ENCODE data around the gene MICA.

DNA sequence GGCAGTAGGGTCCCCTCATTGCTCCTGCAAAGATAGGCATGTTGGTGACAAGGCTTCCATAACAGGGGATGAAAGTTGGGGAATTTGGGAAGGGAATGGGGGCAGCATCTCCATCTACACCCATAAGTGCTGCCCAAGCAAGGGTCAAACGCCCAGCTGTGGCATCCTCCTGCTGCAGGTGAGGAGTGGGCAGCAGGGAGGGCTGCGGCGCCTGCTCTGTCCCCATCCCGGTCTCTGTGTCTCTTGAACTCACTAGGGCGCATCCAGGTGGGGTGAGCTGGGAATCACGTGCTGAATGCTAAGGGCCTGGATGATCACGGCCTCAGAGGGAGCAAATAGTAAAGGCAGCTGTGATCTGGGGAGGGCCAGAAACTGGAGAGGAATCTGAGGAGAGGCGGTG, 9.1 kb downstream of the MICA start:
- TF ChIP-seq, protein P1, sequence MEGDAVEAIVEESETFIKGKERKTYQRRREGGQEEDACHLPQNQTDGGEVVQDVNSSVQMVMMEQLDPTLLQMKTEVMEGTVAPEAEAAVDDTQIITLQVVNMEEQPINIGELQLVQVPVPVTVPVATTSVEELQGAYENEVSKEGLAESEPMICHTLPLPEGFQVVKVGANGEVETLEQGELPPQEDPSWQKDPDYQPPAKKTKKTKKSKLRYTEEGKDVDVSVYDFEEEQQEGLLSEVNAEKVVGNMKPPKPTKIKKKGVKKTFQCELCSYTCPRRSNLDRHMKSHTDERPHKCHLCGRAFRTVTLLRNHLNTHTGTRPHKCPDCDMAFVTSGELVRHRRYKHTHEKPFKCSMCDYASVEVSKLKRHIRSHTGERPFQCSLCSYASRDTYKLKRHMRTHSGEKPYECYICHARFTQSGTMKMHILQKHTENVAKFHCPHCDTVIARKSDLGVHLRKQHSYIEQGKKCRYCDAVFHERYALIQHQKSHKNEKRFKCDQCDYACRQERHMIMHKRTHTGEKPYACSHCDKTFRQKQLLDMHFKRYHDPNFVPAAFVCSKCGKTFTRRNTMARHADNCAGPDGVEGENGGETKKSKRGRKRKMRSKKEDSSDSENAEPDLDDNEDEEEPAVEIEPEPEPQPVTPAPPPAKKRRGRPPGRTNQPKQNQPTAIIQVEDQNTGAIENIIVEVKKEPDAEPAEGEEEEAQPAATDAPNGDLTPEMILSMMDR (IDR thresholded peaks at IDR 0.05), result no peak
- TF ChIP-seq POLR2A (IDR thresholded peaks at IDR 0.05), result no peak

Data from body of pancreas (tissue), 4 donors.